Measurements from ENCODE around the gene NWD2. TPM values are rescaled to one million over a fixed set of nuclear protein-coding genes. Genes with fewer than 3 reads are reported as not detected.
"Not testable (repeated sequence)": the region's sequence is repeated elsewhere in the genome, so short reads cannot be mapped to it uniquely, and the experiment has no call there.

The NWD2 gene
- total RNA-seq, 1 donor from 2014 or later: 0.49 TPM

DNA sequence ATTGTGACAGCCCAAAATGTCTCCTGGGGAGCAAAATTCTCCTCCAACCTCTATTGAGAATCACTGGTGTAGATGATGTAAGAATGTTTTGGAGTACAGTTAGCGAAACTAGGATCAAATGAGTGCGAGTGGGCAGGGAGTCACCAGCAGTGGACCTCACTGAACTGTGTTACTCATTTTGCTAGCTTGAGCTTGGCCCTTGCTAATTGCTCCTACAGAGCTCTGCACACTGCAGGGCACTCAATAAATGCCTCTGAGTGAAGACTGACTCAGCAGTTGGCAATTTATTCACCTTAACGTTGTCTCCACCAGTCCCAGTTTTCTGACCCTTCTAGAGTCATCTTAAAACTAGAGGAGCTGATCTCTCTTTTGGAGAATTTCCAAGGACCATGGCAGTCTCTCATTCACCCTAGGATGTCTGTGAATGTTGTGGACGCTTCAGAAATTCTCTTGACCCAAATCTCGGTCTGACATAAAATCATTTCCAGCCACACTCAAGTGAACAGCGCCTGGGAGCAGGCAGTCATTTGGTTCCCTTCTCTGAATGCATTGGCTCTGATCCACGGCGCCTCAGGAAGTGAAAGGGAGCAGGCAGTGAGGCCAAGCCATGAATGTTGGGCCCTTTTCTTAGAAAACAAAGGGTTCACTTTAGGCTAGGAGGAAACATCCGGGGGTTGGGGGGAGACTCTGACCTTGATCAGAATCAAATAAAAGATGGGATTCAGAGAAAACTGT, 148.1 kb downstream of the NWD2 start:
- Histone ChIP-seq H3K27ac (no peak overlapping the region), H3K4me1 (no peaks in the 10 kb centered on the region), H3K4me3 (no peak overlapping the region), H3K27me3 (no peaks in the 10 kb centered on the region), H3K9me3 (no peaks in the 10 kb centered on the region), H3K36me3 (no peaks in the 10 kb centered on the region)
- DNase-seq (ENCODE audit: extremely low spot score in 2 of 2): no peak
- no peak for TF ChIP-seq POLR2AphosphoS5 (IDR thresholded peaks at IDR 0.05; ENCODE audit: insufficient read depth in 1 of 2, low read depth in 1 of 2)
- TF ChIP-seq, protein P1, sequence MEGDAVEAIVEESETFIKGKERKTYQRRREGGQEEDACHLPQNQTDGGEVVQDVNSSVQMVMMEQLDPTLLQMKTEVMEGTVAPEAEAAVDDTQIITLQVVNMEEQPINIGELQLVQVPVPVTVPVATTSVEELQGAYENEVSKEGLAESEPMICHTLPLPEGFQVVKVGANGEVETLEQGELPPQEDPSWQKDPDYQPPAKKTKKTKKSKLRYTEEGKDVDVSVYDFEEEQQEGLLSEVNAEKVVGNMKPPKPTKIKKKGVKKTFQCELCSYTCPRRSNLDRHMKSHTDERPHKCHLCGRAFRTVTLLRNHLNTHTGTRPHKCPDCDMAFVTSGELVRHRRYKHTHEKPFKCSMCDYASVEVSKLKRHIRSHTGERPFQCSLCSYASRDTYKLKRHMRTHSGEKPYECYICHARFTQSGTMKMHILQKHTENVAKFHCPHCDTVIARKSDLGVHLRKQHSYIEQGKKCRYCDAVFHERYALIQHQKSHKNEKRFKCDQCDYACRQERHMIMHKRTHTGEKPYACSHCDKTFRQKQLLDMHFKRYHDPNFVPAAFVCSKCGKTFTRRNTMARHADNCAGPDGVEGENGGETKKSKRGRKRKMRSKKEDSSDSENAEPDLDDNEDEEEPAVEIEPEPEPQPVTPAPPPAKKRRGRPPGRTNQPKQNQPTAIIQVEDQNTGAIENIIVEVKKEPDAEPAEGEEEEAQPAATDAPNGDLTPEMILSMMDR (IDR thresholded peaks at IDR 0.05): no peak
- no peak for TF ChIP-seq POLR2A (IDR thresholded peaks at IDR 0.05)
- intact Hi-C loops (cut with DNase I): no loop called here

DNA sequence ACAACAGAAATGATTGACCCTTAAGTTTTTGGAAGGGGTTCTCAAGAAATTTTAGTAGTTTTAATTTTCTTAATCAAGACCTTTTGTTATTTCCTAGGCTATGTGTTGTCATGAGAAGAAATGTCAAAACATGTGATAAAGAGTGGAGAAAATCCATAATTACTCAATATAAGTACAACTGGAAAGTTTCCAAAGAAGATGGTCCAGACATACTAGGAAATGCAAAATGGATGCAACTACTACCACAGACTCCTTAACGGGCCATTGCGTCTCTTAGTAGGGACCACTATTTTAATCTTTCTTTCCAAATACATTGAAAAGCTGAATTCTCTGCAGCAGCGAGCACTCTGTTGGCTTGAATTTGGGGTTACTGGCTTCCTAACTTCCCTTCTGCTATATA, 148.8 kb downstream of the NWD2 start:
- TF ChIP-seq POLR2AphosphoS5 (IDR thresholded peaks at IDR 0.05; ENCODE audit: insufficient read depth in 1 of 2, low read depth in 1 of 2) (no peak), POLR2A (IDR thresholded peaks at IDR 0.05) (no peak)
- TF ChIP-seq, protein P1 (IDR thresholded peaks at IDR 0.05): no peak
- no peaks in the 10 kb centered on the region for H3K4me1 ChIP-seq
- no peak for DNase-seq (ENCODE audit: extremely low spot score in 2 of 2)
- intact Hi-C loops (cut with DNase I): no loop called here
- H3K27ac ChIP-seq: no peak overlapping the region
- no peaks in the 10 kb centered on the region for H3K27me3 ChIP-seq
- no peak overlapping the region for H3K4me3 ChIP-seq
- no peaks in the 10 kb centered on the region for H3K9me3 ChIP-seq
- no peaks in the 10 kb centered on the region for H3K36me3 ChIP-seq

DNA sequence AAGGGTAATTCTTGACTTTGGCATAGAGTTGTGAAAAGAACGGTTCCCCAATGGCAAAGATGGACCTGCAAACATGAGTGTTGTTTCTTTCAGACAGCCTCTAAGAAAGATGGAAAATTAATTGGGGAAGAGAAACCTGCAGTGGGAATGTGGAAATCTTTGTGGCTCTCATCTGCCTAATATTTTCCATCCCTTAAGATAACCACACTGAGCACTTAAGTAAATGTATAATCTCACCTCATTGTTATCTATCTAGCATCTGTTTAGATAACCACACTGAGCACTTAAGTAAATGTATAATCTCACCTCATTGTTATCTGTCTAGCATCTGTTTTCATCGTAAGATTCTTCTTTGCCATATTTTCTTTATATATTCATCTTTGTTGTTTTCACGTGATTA, 149.3 kb downstream of the NWD2 start:
- TF ChIP-seq, protein P1 (IDR thresholded peaks at IDR 0.05): no peak
- TF ChIP-seq POLR2A (IDR thresholded peaks at IDR 0.05) (no peak), POLR2AphosphoS5 (IDR thresholded peaks at IDR 0.05; ENCODE audit: insufficient read depth in 1 of 2, low read depth in 1 of 2) (no peak)
- H3K36me3 ChIP-seq: no peaks in the 10 kb centered on the region
- no peaks in the 10 kb centered on the region for H3K27me3 ChIP-seq
- H3K27ac ChIP-seq: no peak overlapping the region
- no peak overlapping the region for H3K4me3 ChIP-seq
- intact Hi-C loops (cut with DNase I): no loop called here
- no peak for DNase-seq (ENCODE audit: extremely low spot score in 2 of 2)
- no peaks in the 10 kb centered on the region for H3K9me3 ChIP-seq
- H3K4me1 ChIP-seq: no peaks in the 10 kb centered on the region

DNA sequence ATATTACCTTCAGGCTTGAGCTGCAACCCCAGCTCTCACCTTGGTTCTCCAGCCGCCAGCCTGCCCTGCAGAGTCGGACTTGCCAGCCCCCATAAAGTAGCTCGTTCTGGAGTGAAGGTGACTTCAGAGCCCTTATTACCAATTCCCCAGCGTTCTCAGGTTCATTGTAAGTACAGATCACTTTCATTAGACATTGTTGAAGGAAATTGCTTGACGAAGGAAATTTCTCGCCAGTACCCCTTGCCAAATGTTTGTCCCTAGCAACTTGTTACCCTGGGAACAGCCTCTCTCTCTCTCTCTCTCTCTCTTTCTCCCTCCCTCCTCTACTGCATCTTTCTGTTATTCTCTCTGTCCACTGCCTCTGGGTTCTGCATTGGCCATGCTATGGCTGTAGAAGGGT, 153.0 kb downstream of the NWD2 start:
- Histone ChIP-seq H3K4me3 (no peak overlapping the region), H3K27me3 (no peaks in the 10 kb centered on the region), H3K9me3 (no peaks in the 10 kb centered on the region), H3K4me1 (no peaks in the 10 kb centered on the region), H3K27ac (no peak overlapping the region), H3K36me3 (no peaks in the 10 kb centered on the region)
- intact Hi-C loops (cut with DNase I): no loop called here
- DNase-seq (ENCODE audit: extremely low spot score in 2 of 2): no peak
- TF ChIP-seq POLR2A (IDR thresholded peaks at IDR 0.05) (no peak), POLR2AphosphoS5 (IDR thresholded peaks at IDR 0.05; ENCODE audit: insufficient read depth in 1 of 2, low read depth in 1 of 2) (no peak)
- TF ChIP-seq, protein P1 (IDR thresholded peaks at IDR 0.05): no peak

DNA sequence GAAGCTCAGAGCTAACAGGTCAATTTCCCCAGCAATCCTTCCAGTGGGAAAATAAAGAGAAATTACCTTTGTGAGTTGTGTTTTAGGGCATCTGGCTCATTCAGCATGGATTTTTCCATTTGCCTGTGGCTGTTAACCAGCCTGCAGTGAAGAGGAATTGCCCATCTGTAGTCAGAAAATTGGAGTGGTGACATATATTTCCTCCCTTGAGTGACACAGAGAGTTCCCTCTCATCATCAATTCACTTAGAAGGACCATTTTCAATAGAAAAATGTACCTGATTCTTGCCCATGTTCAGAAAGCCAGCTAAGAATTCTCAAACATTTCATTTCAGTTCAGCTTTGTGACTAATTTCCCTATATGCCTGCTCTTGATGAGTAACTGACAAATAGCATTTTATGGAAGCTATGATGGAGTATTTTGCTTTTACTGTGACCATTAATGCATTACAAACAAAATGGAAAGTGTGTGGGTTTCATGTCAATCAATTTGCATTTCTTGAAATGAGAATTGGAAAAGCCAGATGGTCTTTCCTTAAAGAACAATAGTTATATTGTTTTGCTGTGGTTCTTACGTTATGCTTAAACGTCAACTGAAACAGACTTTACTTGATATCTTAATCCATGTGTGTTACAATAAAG, 155.8 kb downstream of the NWD2 start:
- Histone ChIP-seq H3K4me1 (no peaks in the 10 kb centered on the region), H3K36me3 (no peaks in the 10 kb centered on the region), H3K27me3 (no peaks in the 10 kb centered on the region), H3K27ac (no peak overlapping the region), H3K9me3 (no peaks in the 10 kb centered on the region), H3K4me3 (no peak overlapping the region)
- intact Hi-C loops (cut with DNase I): no loop called here
- no peak for DNase-seq (ENCODE audit: extremely low spot score in 2 of 2)
- TF ChIP-seq, protein P1 (IDR thresholded peaks at IDR 0.05): no peak
- TF ChIP-seq POLR2A (IDR thresholded peaks at IDR 0.05) (no peak), POLR2AphosphoS5 (IDR thresholded peaks at IDR 0.05; ENCODE audit: insufficient read depth in 1 of 2, low read depth in 1 of 2) (no peak)

DNA sequence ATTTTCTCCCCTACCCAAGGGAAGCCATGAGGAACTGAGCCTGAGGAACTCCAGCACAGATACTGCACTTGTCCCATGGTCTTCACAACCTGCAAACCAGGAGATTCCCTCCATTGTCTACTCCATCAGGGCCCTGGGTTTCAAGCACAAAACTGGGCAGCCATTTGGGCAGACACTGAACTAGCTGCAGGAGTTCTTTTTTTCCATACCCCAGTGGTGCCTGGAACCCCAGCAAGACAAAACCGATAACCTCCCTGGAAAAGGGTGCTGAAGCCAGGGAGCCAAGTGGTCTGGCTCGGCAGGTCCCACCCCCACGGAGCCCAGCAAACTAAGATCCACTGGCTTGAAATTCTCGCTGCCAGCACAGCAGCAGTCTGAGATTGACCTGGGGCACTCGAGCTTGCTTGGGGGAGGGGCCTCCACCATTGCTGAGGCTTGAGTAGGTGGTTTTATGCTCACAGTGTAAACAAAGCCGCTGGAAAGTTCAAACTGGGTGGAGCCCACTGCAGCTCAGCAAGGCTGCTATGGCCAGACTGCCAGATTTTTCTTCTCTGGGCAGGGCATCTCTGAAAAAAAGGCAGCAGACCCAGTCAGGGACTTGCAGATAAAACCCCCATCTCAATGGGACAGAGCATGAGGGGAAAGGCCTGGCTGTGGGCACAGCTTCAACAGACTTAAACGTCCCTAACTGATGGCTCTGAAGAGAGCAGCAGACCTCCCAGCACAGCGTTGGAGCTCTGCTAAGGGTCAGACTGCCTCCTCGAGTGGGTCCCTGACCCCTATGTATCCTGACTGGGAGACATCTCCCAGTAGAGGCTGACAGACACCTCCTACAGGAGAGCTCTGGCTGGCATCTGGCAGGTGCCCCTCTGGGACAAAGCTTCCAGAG, 163.6 kb downstream of the NWD2 start:
- H3K9me3 ChIP-seq; H3K27me3 ChIP-seq; H3K4me3 ChIP-seq; H3K36me3 ChIP-seq; DNase-seq (ENCODE audit: extremely low spot score in 2 of 2); intact Hi-C loops (cut with DNase I); H3K4me1 ChIP-seq; H3K27ac ChIP-seq: not testable (repeated sequence)

DNA sequence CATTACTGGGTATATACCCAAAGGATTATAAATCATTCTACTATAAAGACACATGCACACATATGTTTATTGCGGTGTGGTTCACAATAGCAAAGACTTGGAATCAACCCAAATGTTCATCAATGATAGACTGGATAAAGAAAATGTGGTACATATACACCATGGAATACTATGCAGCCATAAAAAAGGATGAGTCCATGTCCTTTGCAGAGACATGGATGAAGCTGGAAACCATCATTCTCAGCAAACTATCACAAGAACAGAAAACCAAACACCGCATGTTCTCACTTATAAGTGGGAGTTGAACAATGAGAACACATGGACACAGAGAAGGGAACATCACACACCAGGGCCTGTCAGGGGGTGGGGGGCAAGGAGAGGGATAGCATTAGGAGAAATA, 169.1 kb downstream of the NWD2 start:
- H3K4me3 ChIP-seq; H3K9me3 ChIP-seq; H3K4me1 ChIP-seq; H3K27me3 ChIP-seq; intact Hi-C loops (cut with DNase I); DNase-seq (ENCODE audit: extremely low spot score in 2 of 2); H3K27ac ChIP-seq; H3K36me3 ChIP-seq: not testable (repeated sequence)

Measured in vagina (tissue), 2 donors.